K562 (cell line): ENCODE measurements around the gene SESN3. TPM values are rescaled to one million over a fixed set of nuclear protein-coding genes. Genes with fewer than 3 reads are reported as not detected.

Source experiments
- CBFB ChIP-seq: sonication (generic); formaldehyde crosslinking; IDR thresholded peaks from 2 replicates; pipeline ENCODE4 v1.4.0; 2020; ENCODE audit warnings: mild to moderate bottlenecking, missing genetic modification reagents
- CC2D1A ChIP-seq: fragments of 450-650 bp; IDR thresholded peaks from 2 replicates; pipeline ENCODE4 v1.6.1; 2017; ENCODE audit warnings: mild to moderate bottlenecking
- GABPA ChIP-seq: fragments of 200-800 bp; sonication (Bioruptor generic); conservative IDR thresholded peaks from 2 replicates; pipeline ENCODE4 v1.6.1; 2016; ENCODE audit warnings: low read depth, missing genetic modification characterization, missing compliant biosample characterization
- HDAC6 ChIP-seq: IDR thresholded peaks from 2 replicates; pipeline ENCODE4 v1.6.1; 2012; ENCODE audit warnings: low read depth, mild to moderate bottlenecking, control low read depth, inconsistent platforms, low read length, moderate library complexity
- KAT8 ChIP-seq: fragments of 450-650 bp; IDR thresholded peaks from 2 replicates; pipeline ENCODE4 v1.6.1; 2016; ENCODE audit warnings: low read depth, mild to moderate bottlenecking
- MLLT1 ChIP-seq, 2 experiments: fragments of 450-650 bp; IDR thresholded peaks; 2 replicates each; pipeline ENCODE4 v1.6.1; 2016
- MXI1 ChIP-seq: IDR thresholded peaks from 2 replicates; pipeline ENCODE4 v1.6.1; 2011; ENCODE audit warnings: low read depth, mild to moderate bottlenecking, improper control_type of control experiment, low read length
- NFE2L1 ChIP-seq: fragments of 450-650 bp; IDR thresholded peaks from 2 replicates; pipeline ENCODE4 v1.6.1; 2016; ENCODE audit warnings: missing genetic modification characterization, low read depth, mild to moderate bottlenecking, missing compliant biosample characterization, moderate library complexity, borderline replicate concordance
- PCBP2 ChIP-seq: fragments of 200-400 bp; formaldehyde crosslinking; IDR thresholded peaks from 2 replicates; pipeline ENCODE4 v1.6.1; 2018; ENCODE audit warnings: low read length, low read depth, mild to moderate bottlenecking, moderate library complexity; ENCODE audit not compliant: poor library complexity, severe bottlenecking
- TAF1 ChIP-seq: IDR thresholded peaks from 2 replicates; pipeline ENCODE4 v1.6.1; 2011; ENCODE audit warnings: mild to moderate bottlenecking, low read length, moderate library complexity; ENCODE audit not compliant: insufficient read depth, control insufficient read depth, severe bottlenecking; ENCODE audit errors: extremely low read depth
- TSC22D4 ChIP-seq: fragments of 450-650 bp; IDR thresholded peaks from 2 replicates; pipeline ENCODE4 v1.6.1; 2016; ENCODE audit warnings: missing genetic modification characterization, missing biosample characterization, control low read depth
- ZNF263 ChIP-seq: sonication (generic); formaldehyde crosslinking; IDR thresholded peaks from 2 replicates; pipeline ENCODE4 v1.8.0; 2022; ENCODE audit warnings: mild to moderate bottlenecking, missing genetic modification reagents, borderline replicate concordance
- polyA plus RNA-seq, 8 experiments: library from polyadenylated mRNA; depleted of rRNA in 4 of 8; stranded (reverse) in 5 of 8; unstranded in 3 of 8; fragments of >200 nt; fragmentation: Nextera tagmentation in 2 of 8; fragmentation: Illumina TruSeq in 1 of 8; extraction: Ambion mirVana in 2 of 8; extraction: Trizol in 1 of 8; gene quantifications; 2 replicates each; pipeline versions ENCODE4 v1.2.1 to v1.2.3, GENCODE V29; 2011 to 2014; ENCODE audit warnings: inconsistent platforms in 1 of 8, missing spikeins in 1 of 8
- total RNA-seq, 7 experiments: library from RNA; depleted of rRNA in 6 of 7; stranded (reverse); fragments of >200 nt in 6 of 7; fragmentation: Illumina TruSeq in 2 of 7; extraction: Trizol in 2 of 7; gene quantifications; 2 replicates each; pipeline versions ENCODE4 v1.2.1 to v1.2.3, GENCODE V29; 2011 to 2021; ENCODE audit warnings: low replicate concordance in 1 of 7
- TF ChIP-seq, protein P1 (sequence below): fragments of 200-800 bp; sonication (Bioruptor generic); IDR thresholded peaks from 2 replicates; pipeline ENCODE4 v1.6.1; 2016; ENCODE audit warnings: missing genetic modification characterization, missing compliant biosample characterization
- TF ChIP-seq, protein P2 (sequence below): fragments of 250-450 bp; sonication (Bioruptor Pico); IDR thresholded peaks from 2 replicates; pipeline ENCODE4 v1.5.1; 2021; ENCODE audit warnings: mild to moderate bottlenecking

SESN3 gene
- total and polyA plus RNA-seq, 9 of the 15 experiments (the other 6 are each of a cell fraction or from before 2014, with no cell fraction given): 0.44 to 2.6 (median 1.5) TPM

GRCh38 chr11:95152876-95153856 is 77.8 kb downstream of the SESN3 start (continued):
- TF ChIP-seq NFE2L1 (tag) (no peak; the same call in 1 of the 2 replicates), HDAC6 (no peak), MXI1 (peak; percentile 82; the same call in 1 of the 2 replicates), TSC22D4 (tag) (no peak), MLLT1 (IDR thresholded peaks at IDR 0.05) (0 out of 4 replicates have a peak, but pooled peaks have one; percentile 34 to 53), TAF1 (peak; percentile 55), KAT8 (no peak), PCBP2 (no peak), CC2D1A (peak; percentile 99), CBFB (no peak), ZNF263 (CRISPR knock-in tag) (no peak), GABPA (no peak)
- TF ChIP-seq, protein P1, sequence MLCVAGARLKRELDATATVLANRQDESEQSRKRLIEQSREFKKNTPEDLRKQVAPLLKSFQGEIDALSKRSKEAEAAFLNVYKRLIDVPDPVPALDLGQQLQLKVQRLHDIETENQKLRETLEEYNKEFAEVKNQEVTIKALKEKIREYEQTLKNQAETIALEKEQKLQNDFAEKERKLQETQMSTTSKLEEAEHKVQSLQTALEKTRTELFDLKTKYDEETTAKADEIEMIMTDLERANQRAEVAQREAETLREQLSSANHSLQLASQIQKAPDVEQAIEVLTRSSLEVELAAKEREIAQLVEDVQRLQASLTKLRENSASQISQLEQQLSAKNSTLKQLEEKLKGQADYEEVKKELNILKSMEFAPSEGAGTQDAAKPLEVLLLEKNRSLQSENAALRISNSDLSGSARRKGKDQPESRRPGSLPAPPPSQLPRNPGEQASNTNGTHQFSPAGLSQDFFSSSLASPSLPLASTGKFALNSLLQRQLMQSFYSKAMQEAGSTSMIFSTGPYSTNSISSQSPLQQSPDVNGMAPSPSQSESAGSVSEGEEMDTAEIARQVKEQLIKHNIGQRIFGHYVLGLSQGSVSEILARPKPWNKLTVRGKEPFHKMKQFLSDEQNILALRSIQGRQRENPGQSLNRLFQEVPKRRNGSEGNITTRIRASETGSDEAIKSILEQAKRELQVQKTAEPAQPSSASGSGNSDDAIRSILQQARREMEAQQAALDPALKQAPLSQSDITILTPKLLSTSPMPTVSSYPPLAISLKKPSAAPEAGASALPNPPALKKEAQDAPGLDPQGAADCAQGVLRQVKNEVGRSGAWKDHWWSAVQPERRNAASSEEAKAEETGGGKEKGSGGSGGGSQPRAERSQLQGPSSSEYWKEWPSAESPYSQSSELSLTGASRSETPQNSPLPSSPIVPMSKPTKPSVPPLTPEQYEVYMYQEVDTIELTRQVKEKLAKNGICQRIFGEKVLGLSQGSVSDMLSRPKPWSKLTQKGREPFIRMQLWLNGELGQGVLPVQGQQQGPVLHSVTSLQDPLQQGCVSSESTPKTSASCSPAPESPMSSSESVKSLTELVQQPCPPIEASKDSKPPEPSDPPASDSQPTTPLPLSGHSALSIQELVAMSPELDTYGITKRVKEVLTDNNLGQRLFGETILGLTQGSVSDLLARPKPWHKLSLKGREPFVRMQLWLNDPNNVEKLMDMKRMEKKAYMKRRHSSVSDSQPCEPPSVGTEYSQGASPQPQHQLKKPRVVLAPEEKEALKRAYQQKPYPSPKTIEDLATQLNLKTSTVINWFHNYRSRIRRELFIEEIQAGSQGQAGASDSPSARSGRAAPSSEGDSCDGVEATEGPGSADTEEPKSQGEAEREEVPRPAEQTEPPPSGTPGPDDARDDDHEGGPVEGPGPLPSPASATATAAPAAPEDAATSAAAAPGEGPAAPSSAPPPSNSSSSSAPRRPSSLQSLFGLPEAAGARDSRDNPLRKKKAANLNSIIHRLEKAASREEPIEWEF (CRISPR knock-in tag): peak; percentile 91
- TF ChIP-seq, protein P2, sequence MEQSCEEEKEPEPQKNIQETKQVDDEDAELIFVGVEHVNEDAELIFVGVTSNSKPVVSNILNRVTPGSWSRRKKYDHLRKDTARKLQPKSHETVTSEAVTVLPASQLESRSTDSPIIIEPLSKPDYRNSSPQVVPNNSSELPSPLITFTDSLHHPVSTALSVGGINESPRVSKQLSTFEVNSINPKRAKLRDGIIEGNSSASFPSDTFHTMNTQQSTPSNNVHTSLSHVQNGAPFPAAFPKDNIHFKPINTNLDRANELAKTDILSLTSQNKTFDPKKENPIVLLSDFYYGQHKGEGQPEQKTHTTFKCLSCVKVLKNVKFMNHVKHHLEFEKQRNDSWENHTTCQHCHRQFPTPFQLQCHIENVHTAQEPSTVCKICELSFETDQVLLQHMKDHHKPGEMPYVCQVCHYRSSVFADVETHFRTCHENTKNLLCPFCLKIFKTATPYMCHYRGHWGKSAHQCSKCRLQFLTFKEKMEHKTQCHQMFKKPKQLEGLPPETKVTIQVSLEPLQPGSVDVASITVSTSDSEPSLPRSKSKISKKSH: no peak
